GM18861 (cell line): Measurements from ENCODE around the gene CDK4.

Experiments used
- ATAC-seq: cut with Tn5 transposase; IDR thresholded peaks from one replicate; pipeline ENCODE4 v1.9.1; 2021; ENCODE audit not compliant: unreplicated experiment

The CDK4 gene

DNA sequence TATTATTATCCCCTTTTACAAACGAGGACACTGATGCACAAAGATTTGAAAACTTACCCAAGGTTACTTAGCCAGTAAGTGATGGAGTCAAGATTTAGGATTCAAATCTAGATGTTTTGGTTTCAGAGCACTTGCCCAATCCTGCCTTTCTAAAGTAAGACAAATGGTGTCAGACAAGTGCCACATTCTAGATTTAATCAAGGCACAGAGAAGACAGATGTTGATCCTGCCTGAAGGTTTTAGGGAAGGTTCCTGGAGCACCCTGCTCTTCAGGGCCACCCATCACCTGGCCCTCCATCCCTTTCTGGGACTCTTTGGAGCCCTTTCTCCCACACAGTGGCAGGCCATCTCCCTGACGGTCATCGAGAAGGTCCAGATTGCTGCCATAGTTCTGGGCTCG is 5.7 kb upstream of the CDK4 start:
- no peak for ATAC-seq

DNA sequence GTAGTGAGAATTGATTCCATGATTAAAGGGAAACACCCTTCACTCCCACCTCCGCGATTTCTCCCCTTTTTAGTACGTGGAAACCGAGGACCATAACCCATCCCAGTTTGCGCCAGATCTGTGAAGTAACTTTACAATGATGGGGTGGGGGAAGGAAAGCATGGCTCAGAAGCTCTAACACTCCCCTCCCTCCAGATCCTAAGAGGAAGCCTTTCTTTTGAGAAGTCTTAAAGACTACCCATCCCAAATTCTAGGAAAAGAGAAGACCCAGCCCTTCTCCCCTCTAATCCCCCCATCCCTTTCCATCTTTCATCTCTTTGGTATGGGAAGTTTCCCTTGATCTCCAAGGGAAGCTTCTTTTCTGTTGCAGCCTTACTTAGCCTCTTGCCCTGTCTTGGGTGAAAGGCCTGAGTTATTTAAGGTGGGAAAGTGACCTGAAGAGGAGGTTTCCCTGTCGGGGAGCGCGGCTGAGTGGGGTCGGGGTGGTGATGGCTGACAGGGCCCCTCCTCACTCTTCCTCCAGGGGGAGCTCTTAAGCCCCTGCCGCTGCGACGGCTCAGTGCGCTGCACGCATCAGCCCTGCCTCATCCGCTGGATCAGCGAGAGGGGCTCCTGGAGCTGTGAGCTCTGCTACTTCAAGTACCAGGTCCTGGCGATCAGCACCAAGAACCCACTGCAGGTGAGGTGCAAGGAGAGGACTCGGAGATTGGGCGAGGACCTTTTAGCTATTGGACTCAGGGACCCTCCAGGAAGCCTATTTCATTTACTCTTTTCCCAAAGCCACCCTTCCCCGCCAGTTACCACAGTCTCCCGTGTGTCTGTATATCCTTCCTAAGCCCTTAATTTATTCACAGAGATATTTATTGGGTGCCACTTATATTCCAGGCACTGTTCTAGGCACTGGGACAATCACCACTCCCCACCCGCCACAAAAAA is 4.6 kb upstream of the CDK4 start:
- no peak for ATAC-seq

DNA sequence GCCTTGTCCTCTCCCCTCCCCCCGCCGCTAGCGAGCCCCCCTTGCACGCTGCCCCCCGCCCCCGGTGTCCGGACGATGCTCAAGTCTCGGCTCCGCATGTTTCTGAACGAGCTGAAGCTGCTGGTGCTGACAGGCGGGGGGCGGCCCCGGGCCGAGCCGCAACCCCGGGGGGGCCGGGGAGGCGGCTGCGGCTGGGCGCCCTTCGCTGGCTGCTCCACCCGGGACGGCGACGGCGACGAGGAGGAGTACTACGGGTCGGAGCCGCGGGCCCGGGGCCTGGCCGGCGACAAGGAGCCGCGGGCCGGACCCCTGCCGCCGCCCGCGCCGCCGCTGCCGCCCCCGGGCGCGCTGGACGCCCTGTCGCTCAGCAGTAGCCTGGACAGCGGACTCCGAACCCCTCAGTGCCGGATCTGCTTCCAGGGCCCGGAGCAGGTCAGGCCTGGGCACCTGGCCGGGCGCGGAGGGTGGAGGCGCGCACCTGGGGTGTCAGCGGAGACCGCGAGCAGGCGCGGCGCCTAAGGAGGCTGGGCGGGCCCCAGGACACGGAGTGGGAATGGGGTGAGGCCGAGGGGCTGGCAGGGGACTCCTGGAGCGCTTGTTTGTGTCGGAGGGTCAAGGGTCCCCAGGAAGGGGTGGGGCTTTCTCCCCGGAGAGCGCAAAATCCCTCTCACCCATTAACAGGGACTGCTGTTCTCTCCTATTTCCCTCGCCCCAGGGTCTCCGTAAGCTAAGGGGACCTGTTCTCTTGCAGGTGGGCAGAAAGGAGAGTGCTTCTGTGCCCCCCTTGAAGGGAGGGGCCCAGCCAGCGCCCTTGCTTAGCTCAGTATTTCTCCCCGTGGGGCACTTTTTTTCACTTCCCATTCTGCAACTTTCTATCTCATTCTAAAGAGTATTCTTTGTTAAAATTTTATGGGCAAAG is 3.6 kb upstream of the CDK4 start:
- no peak for ATAC-seq

DNA sequence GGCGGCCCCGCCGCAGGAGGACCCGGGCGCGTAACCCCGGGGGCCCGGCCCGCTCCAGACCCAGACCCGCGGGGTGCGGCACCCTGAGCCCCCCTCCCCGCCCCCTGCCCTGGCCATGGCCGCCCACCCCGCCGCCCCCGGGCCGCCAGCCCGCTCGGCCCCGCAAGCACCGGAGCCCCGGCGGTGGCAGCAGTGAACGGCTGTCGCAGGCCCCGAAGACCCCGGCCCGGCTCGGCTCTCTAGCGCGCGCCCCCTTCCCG is 3.0 kb upstream of the CDK4 start:
- no peak for ATAC-seq

DNA sequence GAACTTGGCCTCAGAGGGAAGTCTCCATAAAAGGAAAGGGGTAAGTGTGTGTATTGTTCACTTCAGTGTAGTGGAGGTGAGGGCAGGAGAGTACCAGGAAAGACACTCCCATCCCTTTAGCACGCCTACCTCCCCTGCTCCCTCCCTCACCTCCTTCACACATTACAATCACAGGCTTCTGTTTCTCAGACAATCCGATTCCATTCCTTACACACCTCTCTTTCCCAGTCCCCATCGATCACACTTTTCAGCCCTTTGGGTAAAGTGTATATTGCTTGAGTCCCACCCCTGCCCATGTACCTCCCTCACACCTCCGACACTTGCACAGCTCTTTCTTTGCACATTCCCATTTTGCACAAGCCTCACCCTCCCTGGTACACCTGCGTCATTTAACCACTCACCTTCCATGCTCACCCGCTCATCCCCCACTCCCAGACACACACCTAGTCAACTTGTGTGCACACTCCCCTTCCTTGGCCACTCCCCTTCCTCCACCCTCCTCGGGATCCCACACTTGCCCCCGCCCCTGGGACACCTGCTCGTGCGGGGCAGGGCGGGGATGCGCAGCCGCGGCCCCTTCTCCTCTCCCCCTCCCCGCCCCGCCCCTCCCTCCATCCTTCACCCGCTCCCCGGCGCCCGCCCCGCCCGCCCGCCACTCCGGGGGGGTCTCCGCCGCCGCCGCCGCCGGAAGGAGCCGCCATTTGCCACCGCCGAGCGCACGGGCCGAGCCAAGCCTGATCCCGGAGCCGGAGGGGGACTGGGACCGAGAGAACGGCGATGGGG is 2.5 kb upstream of the CDK4 start, which contains the start of gene MARCHF9:
MARCHF9 (plus strand) TSS at position 693 of the 783 bp plus-strand sequence. CDS start 426 bp downstream, outside the sequence.
- peak; percentile 24 for ATAC-seq

DNA sequence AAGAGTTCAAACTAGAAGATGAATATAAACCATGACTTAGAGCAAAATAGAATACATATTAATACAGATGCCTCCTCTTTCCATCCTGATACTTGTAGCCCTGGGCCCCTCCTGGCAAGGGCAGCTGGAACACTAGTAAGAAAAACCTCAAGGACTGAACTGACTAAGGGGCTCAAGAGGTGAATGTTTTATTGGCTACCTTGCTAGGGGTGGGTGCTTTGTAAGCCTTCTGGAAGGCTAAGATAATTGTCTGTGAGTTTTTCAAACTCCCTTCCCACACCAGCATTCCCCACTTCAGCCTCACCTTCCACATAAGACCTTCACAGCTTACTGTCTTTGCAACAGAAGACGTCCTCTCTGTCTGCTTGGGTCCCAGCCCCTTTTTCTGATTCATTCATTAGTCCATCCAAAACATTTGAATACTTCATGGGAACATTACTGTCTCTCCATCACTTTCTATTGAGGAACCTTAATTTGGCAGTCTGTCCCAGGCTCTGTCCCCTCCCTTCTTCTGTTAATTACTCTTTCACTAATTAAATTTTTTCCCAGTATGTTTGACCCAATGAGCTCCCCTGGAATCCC is 1.7 kb upstream of the CDK4 start:
- no peak for ATAC-seq

DNA sequence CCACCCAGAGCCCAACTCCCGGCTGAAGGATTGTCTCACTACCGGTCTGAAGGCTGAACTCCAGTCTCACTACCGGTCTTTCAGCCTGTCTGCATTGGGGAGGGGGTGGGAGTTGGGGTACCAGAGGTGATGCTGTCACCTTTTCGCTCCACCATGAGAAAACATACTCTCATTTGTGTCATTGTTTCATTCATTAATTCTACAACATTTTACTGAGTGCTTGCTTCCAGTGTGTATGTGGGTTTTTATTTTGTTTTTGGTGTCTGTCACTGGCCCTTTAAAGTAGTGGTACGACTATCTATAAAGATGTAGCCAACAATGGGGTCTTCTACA is 524 bp upstream of the CDK4 start:
- no peak for ATAC-seq

DNA sequence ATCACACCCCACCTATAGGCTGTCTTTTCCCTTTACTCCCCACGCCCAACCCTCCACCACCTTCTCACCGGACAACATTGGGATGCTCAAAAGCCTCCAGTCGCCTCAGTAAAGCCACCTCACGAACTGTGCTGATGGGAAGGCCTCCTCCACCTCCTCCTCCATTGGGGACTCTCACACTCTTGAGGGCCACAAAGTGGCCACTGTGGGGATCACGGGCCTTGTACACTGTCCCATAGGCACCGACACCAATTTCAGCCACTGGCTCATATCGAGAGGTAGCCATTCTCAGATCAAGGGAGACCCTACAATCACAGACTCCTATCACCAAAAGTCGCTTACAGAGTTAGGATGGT is 700 bp downstream of the CDK4 start:
- ATAC-seq: no peak

DNA sequence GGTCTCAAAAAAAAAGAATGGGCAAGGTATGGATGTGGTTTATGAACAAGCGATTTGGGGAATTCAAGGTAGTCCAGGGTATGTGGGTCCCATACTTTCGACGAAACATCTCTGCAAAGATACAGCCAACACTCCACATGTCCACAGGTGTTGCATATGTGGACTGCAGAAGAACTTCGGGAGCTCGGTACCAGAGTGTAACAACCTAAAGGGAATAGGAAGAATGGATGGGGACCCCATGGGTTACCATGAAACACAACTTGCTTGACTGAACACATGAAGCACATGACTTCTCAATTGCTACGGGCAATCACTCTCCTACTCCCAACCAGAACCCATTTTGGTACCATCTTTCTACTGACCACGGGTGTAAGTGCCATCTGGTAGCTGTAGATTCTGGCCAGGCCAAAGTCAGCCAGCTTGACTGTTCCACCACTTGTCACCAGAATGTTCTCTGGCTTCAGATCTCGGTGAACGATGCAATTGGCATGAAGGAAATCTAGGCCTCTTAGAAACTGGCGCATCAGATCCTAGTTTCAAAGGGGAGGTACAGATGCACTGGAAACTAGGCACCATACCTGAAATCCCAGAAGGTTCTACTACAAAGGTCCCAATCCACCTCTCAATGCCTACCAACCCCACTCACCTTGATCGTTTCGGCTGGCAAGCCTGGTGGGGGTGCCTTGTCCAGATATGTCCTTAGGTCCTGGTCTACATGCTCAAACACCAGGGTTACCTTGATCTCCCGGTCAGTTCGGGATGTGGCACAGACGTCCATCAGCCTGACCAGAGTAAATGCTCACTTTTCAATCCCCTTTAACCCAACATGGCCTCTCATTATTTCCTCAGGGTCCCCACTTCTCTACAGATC is 1.3 kb downstream of the CDK4 start:
- no peak for ATAC-seq

DNA sequence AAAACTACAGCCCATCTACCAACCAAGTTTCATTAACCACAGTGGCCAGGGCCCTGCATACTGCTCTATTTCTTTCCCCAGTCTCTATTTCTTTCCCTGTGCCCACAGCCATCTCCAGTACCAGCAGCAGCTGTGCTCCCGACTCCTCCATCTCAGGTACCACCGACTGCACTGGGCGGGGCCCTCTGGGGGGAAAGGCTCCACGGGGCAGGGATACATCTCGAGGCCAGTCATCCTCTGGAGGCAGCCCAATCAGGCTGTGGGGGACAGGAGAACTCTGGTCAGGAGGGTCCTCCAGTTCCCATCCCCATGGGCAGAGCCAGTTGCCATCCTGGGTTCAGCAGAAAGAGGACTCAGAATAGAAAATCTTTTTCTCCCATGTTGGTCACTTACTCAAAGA is 3.0 kb downstream of the CDK4 start:
- ATAC-seq: no peak

DNA sequence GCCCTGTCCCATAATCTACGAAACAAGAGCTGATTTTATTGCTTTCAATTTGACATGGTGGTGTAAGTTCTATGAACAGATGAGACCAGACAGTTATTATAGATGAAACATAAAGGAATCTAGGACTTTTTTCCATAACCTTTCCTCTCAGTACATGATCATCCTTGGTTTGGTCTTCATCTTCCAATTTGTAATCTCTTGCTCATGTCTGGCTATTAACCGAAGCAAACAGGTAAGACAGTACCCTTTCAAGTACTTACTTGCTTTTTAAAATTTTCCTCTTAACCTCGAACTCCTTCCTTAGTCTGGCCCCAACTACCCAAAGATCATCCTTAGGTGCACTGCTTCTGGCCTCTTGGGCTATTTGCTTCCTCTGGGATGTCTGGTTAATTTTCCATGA is 6.1 kb downstream of the CDK4 start:
- ATAC-seq: no peak

DNA sequence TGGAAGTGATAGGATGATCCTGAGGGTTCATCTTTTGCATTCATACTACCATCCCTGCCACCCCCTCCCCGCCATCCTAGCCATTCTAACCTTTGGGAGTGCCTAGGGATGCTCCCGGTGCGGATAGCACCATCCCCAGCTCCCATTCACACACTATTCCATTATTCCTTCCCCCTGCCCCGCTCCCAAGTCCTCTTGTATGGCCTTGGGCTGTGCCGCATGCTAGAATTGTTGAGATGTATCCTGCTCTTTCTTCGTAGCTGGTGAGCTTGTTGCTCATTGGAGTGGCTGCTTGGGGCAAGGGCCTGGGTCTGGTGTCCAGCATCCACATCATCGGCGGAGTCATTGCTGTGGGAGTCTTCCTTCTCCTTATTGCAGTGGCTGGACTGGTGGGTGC is 6.6 kb downstream of the CDK4 start:
- ATAC-seq: no peak

DNA sequence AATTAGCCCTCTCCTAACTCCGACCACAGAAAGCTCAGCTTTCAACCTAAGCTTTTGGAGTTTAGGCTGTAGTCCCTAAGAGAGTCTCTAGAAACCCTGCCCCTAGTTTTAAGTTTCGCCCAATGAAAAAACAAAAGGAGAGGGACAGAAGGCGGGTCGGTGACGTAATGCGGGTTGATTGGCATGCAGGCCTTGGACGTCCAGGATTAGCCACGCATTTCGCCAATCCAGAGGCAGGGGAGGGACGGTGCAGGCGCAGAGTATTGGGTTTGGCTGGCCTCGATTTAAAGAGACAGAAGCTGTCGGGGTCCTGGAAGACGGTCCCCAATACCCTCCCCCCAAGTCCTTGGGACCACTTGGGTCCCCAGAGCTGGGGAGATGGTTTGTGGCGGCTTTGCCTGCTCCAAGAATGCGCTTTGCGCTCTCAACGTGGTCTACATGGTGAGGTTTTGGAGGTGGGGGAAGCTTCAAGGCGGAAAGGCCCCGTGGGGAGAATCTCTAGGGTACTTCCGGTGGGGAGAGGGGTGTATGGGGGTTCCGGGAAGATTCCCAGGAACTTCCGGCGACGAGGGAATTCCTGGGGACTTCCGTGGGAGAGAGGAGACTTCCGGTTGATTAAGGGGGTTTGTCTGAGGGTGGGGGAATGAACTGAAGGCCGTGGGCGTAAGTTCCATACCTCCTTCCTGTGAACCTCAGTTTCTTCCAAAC is 7.2 kb downstream of the CDK4 start, which contains the start of gene TSPAN31:
TSPAN31 (plus strand) TSS at position 263 of the 708 bp plus-strand sequence; CDS start at position 379, 116 bp downstream.
- ATAC-seq: peak; percentile 68

DNA sequence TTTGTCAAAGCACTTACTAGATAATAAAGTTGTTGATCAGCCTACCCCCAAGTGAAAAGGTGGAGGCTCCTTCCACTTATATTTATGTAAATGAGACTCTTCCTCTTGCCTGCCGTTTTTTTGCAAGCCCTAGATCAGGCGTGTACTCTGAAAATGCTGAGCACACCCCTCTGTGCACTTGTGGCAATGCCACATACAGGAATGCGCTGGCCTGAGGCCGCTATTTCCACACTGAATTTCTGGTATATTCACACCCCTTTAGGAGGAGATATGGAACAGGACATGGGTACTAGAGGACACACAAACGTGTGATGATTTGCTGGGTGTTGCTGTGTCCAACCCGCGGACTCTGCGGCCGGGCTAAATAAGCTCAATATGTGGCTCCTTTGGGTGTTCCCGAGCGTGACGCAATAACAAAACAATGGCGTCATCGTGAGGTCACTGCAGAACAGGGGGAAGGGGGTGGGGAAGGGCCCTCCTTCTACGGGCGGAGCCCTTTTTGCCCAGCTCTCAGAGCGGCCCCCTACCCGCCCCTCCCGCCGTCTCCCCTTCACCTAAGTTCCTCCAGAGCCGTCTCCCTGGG is 7.8 kb downstream of the CDK4 start:
- peak; percentile 9 for ATAC-seq

DNA sequence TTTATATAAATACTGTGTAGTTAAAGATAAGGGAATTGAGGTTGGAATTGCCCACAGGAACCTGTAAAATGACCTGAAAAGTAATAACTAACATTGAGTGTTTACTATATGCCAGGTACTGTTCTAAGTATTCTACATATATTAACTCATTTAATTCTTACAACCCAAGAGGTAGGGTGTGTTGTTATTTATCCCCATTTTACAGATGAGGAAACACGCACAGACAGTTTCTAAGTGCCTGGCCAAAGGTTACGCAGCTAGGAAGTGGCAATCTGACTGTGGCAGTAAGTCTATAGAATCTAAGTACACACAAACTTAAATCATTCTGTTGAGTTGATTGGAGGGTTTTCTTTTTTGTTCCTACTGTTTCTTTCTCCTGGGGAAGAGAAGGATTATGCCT is 8.3 kb downstream of the CDK4 start:
- no peak for ATAC-seq

DNA sequence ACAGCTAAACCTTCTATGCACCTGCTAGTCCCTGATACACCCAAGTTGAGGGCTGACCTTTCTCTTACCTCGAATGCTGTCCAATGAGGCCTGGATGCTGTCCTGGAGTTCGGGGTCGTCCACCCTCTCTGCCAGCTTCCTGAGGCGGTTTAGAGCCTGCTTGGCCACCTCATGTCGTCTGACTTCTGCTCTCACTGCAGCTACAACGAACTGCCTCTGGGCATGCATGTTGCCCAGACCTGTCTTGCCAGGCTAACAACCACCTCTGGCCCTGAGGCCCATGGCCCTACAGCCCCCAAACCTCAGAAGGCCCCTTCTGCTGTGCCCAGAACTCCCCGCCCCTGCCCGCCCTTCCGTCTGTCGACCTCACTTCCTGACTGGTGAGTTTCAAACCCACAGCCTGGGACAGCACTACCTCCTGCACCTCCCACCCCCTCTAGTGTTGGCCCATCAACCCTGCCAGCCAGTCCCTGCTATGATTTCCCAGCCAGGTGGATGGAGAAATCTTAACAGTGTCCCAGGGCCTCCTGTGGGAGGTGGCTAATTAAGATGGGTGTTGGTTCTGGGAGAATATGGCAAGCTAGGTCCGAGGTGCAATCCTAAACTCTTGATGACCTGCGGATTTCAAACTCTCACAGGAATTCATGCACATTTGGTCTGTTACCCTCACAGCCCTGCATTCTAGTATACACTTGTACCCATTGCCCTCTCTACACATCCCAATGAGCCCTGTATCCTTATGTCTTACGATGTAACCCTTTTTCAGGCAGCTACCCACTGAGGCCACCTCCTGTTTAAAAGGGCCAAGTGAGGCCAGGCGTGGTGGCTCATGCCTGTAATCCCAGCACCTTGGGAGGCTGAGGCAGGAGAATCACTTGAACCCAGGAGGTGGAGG is 10.0 kb downstream of the CDK4 start:
- peak; percentile 60 for ATAC-seq

DNA sequence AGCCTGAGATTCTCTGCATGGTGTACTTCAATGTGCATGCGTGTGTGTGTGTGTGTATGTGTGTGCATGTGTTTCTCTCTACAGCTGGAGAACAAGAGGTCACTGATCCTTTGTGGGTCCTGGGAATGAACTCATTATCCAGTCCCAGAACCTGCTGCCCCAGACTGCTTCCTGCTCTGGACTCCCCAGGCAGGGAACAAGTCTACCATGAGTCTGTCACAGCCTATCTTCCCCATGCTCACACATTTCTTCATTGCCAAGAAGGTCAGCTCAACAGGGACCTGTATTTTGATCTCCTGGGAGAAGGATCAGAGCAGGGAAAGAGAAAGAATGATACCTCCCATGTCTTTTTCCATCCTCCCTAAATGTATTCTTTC is 10.7 kb downstream of the CDK4 start:
- ATAC-seq: no peak
